HG03575 (cell line): ENCODE data around the gene TSPAN4.

ENCODE experiments used
- ATAC-seq: cut with Tn5 transposase; IDR thresholded peaks from one replicate; pipeline ENCODE4 v1.9.1; 2021; ENCODE audit not compliant: unreplicated experiment, insufficient number of reproducible peaks, low FRiP score; ENCODE audit errors: extremely low read depth

The TSPAN4 gene

GRCh38 chr11:820655-821511, 21.8 kb upstream of the TSPAN4 start:
- ATAC-seq = no peak

GRCh38 chr11:821512-822371, 20.9 kb upstream of the TSPAN4 start:
- ATAC-seq = no peak

GRCh38 chr11:823441-824291, 19.0 kb upstream of the TSPAN4 start:
- ATAC-seq = no peak

GRCh38 chr11:824292-824880, 18.3 kb upstream of the TSPAN4 start:
- ATAC-seq = no peak

- no peak for ATAC-seq
Observed at GRCh38 chr11:824942-825341, 17.7 kb upstream of the TSPAN4 start.

GRCh38 chr11:825366-826226, 17.1 kb upstream of the TSPAN4 start:
- ATAC-seq = no peak

- no peak for ATAC-seq
Observed at GRCh38 chr11:826227-826621, 16.4 kb upstream of the TSPAN4 start.

GRCh38 chr11:826836-827145, 15.9 kb upstream of the TSPAN4 start:
- ATAC-seq = no peak

- ATAC-seq = no peak
Observed at GRCh38 chr11:827146-827896, 15.3 kb upstream of the TSPAN4 start.

GRCh38 chr11:827897-828192, 14.8 kb upstream of the TSPAN4 start, which contains the start of gene CRACR2B:
CRACR2B (plus strand) TSS chr11:827919; CDS start chr11:828608, 689 bp downstream.
- ATAC-seq = no peak

- ATAC-seq = no peak
Observed at GRCh38 chr11:828506-829175, 14.0 kb upstream of the TSPAN4 start.

GRCh38 chr11:829176-829846, 13.3 kb upstream of the TSPAN4 start:
- no peak for ATAC-seq

- ATAC-seq = no peak
Observed at GRCh38 chr11:829847-830294, 12.8 kb upstream of the TSPAN4 start.

- no peak for ATAC-seq
Observed at GRCh38 chr11:830295-831117, 12.1 kb upstream of the TSPAN4 start.

- ATAC-seq = no peak
Observed at GRCh38 chr11:831118-831864, 11.4 kb upstream of the TSPAN4 start.
